ENCODE measurements around the gene MYO1C.

DNA sequence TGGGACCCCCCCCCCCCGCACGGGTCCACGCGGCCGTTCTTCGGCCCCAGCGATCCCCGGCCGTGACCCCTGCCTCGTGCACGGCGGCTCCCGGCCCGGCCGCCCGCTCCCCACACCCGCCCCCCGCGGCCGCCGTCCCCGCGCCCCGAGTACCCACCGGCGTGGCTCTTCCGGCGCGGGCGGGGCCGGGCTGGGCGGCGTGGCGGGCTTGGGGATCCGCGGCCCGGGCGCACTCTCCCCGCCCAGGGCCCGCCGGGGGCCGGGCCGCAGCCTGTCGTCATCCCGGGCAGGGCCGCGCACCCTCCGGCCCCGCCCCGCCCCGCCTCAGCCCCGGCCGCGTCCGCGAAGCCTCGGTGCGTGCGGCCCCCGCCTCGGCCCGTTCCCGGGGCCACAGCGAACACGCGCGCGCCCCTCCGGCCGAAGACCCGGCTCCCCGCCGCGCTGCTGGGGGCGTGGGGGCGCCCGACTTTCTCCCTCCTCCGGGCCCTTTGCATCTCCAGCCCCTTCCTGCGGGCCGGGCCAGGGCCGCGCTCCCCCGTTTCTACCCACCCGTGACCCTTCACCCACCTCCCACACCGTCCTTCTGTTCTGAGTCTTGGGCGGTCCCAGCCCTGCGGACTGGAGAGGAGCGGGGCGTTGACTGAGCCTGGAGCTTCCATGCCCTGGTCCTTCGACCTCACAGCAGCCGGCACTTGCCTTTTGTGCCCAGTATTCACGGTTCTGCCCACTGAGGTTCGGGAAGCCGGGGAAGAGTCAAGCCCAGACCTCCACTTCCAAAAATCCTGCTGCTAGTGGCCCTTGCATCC lies 840 bp downstream of the MYO1C start:
- TF ChIP-seq, protein P1, sequence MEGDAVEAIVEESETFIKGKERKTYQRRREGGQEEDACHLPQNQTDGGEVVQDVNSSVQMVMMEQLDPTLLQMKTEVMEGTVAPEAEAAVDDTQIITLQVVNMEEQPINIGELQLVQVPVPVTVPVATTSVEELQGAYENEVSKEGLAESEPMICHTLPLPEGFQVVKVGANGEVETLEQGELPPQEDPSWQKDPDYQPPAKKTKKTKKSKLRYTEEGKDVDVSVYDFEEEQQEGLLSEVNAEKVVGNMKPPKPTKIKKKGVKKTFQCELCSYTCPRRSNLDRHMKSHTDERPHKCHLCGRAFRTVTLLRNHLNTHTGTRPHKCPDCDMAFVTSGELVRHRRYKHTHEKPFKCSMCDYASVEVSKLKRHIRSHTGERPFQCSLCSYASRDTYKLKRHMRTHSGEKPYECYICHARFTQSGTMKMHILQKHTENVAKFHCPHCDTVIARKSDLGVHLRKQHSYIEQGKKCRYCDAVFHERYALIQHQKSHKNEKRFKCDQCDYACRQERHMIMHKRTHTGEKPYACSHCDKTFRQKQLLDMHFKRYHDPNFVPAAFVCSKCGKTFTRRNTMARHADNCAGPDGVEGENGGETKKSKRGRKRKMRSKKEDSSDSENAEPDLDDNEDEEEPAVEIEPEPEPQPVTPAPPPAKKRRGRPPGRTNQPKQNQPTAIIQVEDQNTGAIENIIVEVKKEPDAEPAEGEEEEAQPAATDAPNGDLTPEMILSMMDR (IDR thresholded peaks at IDR 0.05 in 2 of 3, conservative IDR thresholded peaks at IDR 0.05 in 1 of 3; ENCODE audit: insufficient read depth in 2 of 3, low read depth in 1 of 3, low read length in 3 of 3), result no peak
- TF ChIP-seq IFI16 (CRISPR knock-in tag; IDR thresholded peaks at IDR 0.05) (no peak), ATF7 (IDR thresholded peaks at IDR 0.05) (no peak), TBP (optimal IDR thresholded peaks at IDR 0.05; ENCODE audit: low read depth, low read length) (no peak), DPF2 (IDR thresholded peaks at IDR 0.05) (no peak), ARNT (IDR thresholded peaks at IDR 0.05) (no peak), GABPB1 (CRISPR knock-in tag; IDR thresholded peaks at IDR 0.05) (no peak), CREM (IDR thresholded peaks at IDR 0.05; ENCODE audit: low read depth) (no peak), RAD21 (CRISPR knock-in tag; conservative IDR thresholded peaks at IDR 0.05 in 1 of 2, IDR thresholded peaks at IDR 0.05 in 1 of 2) (no peak), ZBTB1 (CRISPR knock-in tag; IDR thresholded peaks at IDR 0.05; ENCODE audit: borderline replicate concordance, low read depth) (no peak), HMG20B (CRISPR knock-in tag; IDR thresholded peaks at IDR 0.05) (no peak), MTA3 (IDR thresholded peaks at IDR 0.05; ENCODE audit: borderline replicate concordance) (no peak)
- TF ChIP-seq, protein P2, sequence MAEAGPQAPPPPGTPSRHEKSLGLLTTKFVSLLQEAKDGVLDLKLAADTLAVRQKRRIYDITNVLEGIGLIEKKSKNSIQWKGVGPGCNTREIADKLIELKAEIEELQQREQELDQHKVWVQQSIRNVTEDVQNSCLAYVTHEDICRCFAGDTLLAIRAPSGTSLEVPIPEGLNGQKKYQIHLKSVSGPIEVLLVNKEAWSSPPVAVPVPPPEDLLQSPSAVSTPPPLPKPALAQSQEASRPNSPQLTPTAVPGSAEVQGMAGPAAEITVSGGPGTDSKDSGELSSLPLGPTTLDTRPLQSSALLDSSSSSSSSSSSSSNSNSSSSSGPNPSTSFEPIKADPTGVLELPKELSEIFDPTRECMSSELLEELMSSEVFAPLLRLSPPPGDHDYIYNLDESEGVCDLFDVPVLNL (CRISPR knock-in tag; IDR thresholded peaks at IDR 0.05; ENCODE audit: low read depth), result no peak
- TF ChIP-seq, protein P3, sequence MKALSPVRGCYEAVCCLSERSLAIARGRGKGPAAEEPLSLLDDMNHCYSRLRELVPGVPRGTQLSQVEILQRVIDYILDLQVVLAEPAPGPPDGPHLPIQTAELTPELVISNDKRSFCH (CRISPR knock-in tag; IDR thresholded peaks at IDR 0.05), result no peak
- TF ChIP-seq, protein P3 (tag; IDR thresholded peaks at IDR 0.05), result no peak
